GM10266 (cell line): ENCODE data around the gene CHST8.
"Not testable (repeated sequence)": the region's sequence is repeated elsewhere in the genome, so short reads cannot be mapped to it uniquely, and the experiment has no call there.

Experiments used
- DNase-seq: peaks from one replicate; pipeline ENCODE4 v3.0.0; 2012; ENCODE audit errors: extremely low spot score
- CTCF ChIP-seq: IDR thresholded peaks from 2 replicates; pipeline ENCODE4 v1.5.1; 2012; ENCODE audit warnings: mild to moderate bottlenecking, low read depth; ENCODE audit not compliant: control insufficient read depth, insufficient read depth; ENCODE audit errors: missing control alignments

The CHST8 gene

GRCh38 chr19:33661336-33661735 lies 39.6 kb downstream of the CHST8 start:
- DNase-seq: no peak
- TF ChIP-seq CTCF: no peak

- no peak for DNase-seq
- no peak for TF ChIP-seq CTCF
Observed at GRCh38 chr19:33662391-33663092, 40.8 kb downstream of the CHST8 start.

GRCh38 chr19:33663316-33663715 lies 41.6 kb downstream of the CHST8 start:
- not testable (repeated sequence) for DNase-seq

GRCh38 chr19:33664744-33665143 lies 43.0 kb downstream of the CHST8 start:
- no peak for TF ChIP-seq CTCF
- no peak for DNase-seq

GRCh38 chr19:33665776-33666595 lies 44.2 kb downstream of the CHST8 start:
- no peak for TF ChIP-seq CTCF
- DNase-seq: no peak

GRCh38 chr19:33667141-33667650 lies 45.4 kb downstream of the CHST8 start:
- TF ChIP-seq CTCF: no peak
- no peak for DNase-seq

- no peak for TF ChIP-seq CTCF
- no peak for DNase-seq
Observed at GRCh38 chr19:33667881-33668280, 46.1 kb downstream of the CHST8 start.
